MCF 10A (cell line): ENCODE data around the gene CD47. TPM values are rescaled to one million over a fixed set of nuclear protein-coding genes. Genes with fewer than 3 reads are reported as not detected.

Experiments used
- BruUV-seq: library from RNA; stranded (reverse); fragments of 400-500 nt; replicated peaks from 2 replicates; lab custom pipeline; 2021; lab: Mats Ljungman, UMichigan
- CTCF ChIA-PET: fragments of 300-600 bp; sonication (Branson Sonifier 250); formaldehyde crosslinking; extraction: SDS; loops from one replicate; lab custom pipeline; 2021; ENCODE audit warnings: antibody characterized with exemption, inconsistent platforms; lab: Yijun Ruan, JAX
- POLR2A ChIA-PET: fragments of 300-600, 350-650 bp; sonication (Branson Sonifier 250); formaldehyde crosslinking; extraction: SDS; loops from one replicate; lab custom pipeline; 2020; ENCODE audit warnings: antibody characterized with exemption, inconsistent platforms; lab: Yijun Ruan, JAX
- DNase-seq: peaks from one replicate; pipeline ENCODE4 v3.0.0-alpha.2; 2018; ENCODE audit not compliant: unreplicated experiment
- H3K27ac Mint-ChIP-seq: one replicate; pipeline ENCODE4 v1.8.0; 2022; ENCODE audit warnings: mild to moderate bottlenecking, low read depth, mixed read lengths; ENCODE audit not compliant: unreplicated experiment
- H3K27me3 Mint-ChIP-seq: one replicate; pipeline ENCODE4 v1.8.0; 2022; ENCODE audit warnings: mixed read lengths; ENCODE audit not compliant: insufficient read depth, unreplicated experiment
- H3K36me3 Mint-ChIP-seq: one replicate; pipeline ENCODE4 v1.8.0; 2022; ENCODE audit warnings: mild to moderate bottlenecking, moderate library complexity, mixed read lengths; ENCODE audit not compliant: insufficient read depth, unreplicated experiment
- H3K4me1 Mint-ChIP-seq: one replicate; pipeline ENCODE4 v1.8.0; 2022; ENCODE audit warnings: mixed read lengths; ENCODE audit not compliant: insufficient read depth, unreplicated experiment
- H3K4me3 Mint-ChIP-seq: one replicate; pipeline ENCODE4 v1.8.0; 2022; ENCODE audit warnings: mild to moderate bottlenecking, moderate library complexity, mixed read lengths; ENCODE audit not compliant: unreplicated experiment
- H3K9me3 Mint-ChIP-seq: one replicate; pipeline ENCODE4 v1.8.0; 2022; ENCODE audit warnings: mixed read lengths; ENCODE audit not compliant: unreplicated experiment
- CTCF ChIP-seq: fragments of 200-600 bp; IDR thresholded peaks from one replicate; pipeline ENCODE4 v1.8.0; 2022; ENCODE audit warnings: antibody characterized with exemption, mild to moderate bottlenecking; ENCODE audit not compliant: unreplicated experiment
- intact Hi-C: fragments of 100-400 bp; cut with micrococcal nuclease; formaldehyde crosslinking; loops from 2 replicates; pipeline ENCODE4 v1.14.1; 2022
- total RNA-seq: library from RNA; stranded (reverse); gene quantifications from 2 replicates; pipeline ENCODE4 v1.2.3, GENCODE V29; 2022

The CD47 gene
- total RNA-seq, 1 experiment from 2014 or later = 28.5 TPM

- peak; percentile 29 for DNase-seq
- H3K9me3 Mint-ChIP-seq = no peaks in the 10 kb centered on the region
- no peaks in the 10 kb centered on the region for H3K36me3 Mint-ChIP-seq
- no TSS peak for BruUV-seq
- H3K27me3 Mint-ChIP-seq = no peaks in the 10 kb centered on the region
- TF ChIP-seq CTCF = no peak
- H3K27ac Mint-ChIP-seq = no peak overlapping the region
- intact Hi-C loops = no loop called here
- H3K4me1 Mint-ChIP-seq = no peaks in the 10 kb centered on the region
- H3K4me3 Mint-ChIP-seq = no peak overlapping the region
- ChIA-PET POLR2A (interaction anchor here (0.9 kb wide), 1 partner anchor 130 kb away, joined by 3 read pairs; no protein-coding TSS in a partner anchor), CTCF (interaction anchor here (0.6 to 1.2 kb wide), 3 partner anchors 10 to 131 kb away, joined by 3 read pairs; no protein-coding TSS in a partner anchor)
These were observed 26.5 kb upstream of the CD47 start for GRCh38 chr3:108117241-108117775.

GRCh38 chr3:108114423-108115065 is 23.7 kb upstream of the CD47 start:
- no peak for DNase-seq
- CTCF ChIA-PET = no interaction called here
- BruUV-seq = no TSS peak
- H3K4me1 Mint-ChIP-seq = no peaks in the 10 kb centered on the region
- no peak overlapping the region for H3K27ac Mint-ChIP-seq
- H3K27me3 Mint-ChIP-seq = no peaks in the 10 kb centered on the region
- H3K36me3 Mint-ChIP-seq = no peaks in the 10 kb centered on the region
- no peaks in the 10 kb centered on the region for H3K9me3 Mint-ChIP-seq
- H3K4me3 Mint-ChIP-seq = no peak overlapping the region
- no peak for TF ChIP-seq CTCF
- intact Hi-C loops = no loop called here
- POLR2A ChIA-PET = no interaction called here

DNA sequence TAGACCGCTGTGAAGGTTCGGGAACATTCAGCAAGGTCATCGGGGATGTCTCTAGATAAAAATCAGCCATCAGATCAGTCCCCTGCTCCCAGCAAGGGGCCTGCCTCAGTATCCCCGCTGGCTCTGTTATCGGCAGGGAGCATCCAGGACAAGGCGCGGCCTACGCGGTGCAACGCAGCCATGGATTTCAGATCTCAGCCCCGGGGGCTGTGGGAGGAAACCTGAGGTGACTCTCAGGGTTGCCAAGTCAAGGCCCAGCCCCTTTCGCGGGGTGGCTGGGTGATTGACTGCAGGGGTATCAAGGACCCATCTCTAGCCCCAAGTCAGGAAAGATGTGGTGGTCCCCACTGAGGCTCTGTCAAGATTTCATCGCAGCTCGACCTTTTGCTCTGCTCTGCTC is 23.1 kb upstream of the CD47 start:
- no peak for TF ChIP-seq CTCF
- no peaks in the 10 kb centered on the region for H3K9me3 Mint-ChIP-seq
- no peaks in the 10 kb centered on the region for H3K36me3 Mint-ChIP-seq
- intact Hi-C loops = no loop called here
- H3K4me3 Mint-ChIP-seq = no peak overlapping the region
- H3K27me3 Mint-ChIP-seq = no peaks in the 10 kb centered on the region
- no TSS peak for BruUV-seq
- H3K4me1 Mint-ChIP-seq = no peaks in the 10 kb centered on the region
- ChIA-PET CTCF (no interaction called here), POLR2A (no interaction called here)
- no peak for DNase-seq
- no peak overlapping the region for H3K27ac Mint-ChIP-seq

DNA sequence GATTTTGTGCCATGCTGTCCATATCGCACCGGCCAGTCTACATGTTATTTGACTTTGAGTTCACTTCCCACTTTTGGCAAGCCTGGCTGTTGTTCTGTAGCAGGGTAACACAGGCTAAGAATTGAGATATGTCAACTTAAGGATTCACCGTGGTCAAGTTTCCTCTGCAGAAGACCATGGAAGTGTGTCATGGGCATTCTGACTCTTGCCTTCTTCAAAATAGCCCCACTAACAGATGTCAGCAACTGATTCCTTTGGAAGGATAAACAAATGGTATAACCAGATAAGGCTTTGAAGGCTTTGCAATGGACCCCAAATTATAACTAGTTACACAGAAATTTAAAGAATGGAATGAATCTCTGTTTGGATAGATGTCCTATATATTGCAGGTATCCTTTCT is 20.1 kb upstream of the CD47 start:
- Mint-ChIP-seq H3K9me3 (no peaks in the 10 kb centered on the region), H3K4me3 (no peak overlapping the region), H3K36me3 (no peaks in the 10 kb centered on the region), H3K27ac (no peak overlapping the region), H3K4me1 (no peaks in the 10 kb centered on the region), H3K27me3 (no peaks in the 10 kb centered on the region)
- ChIA-PET POLR2A (no interaction called here), CTCF (no interaction called here)
- no peak for TF ChIP-seq CTCF
- DNase-seq = no peak
- intact Hi-C loops = no loop called here
- BruUV-seq = no TSS peak
